GM12864 (cell line): Measurements from ENCODE around the gene PRKG1.

Source experiments
- DNase-seq: peaks from one replicate; pipeline ENCODE4 v3.0.0-alpha.2; 2011; ENCODE audit warnings: low read depth
- H3K4me3 ChIP-seq: 2 replicates; pipeline ENCODE4 v1.5.1; 2011; ENCODE audit warnings: mild to moderate bottlenecking, low read depth, low read length, control low read depth
- TF ChIP-seq, protein P1 (sequence below): IDR thresholded peaks from 2 replicates; pipeline ENCODE4 v1.5.1; 2011; ENCODE audit warnings: low read depth, mild to moderate bottlenecking, moderate library complexity, low read length, control low read depth, inconsistent platforms; ENCODE audit errors: missing control alignments

Gene PRKG1

DNA sequence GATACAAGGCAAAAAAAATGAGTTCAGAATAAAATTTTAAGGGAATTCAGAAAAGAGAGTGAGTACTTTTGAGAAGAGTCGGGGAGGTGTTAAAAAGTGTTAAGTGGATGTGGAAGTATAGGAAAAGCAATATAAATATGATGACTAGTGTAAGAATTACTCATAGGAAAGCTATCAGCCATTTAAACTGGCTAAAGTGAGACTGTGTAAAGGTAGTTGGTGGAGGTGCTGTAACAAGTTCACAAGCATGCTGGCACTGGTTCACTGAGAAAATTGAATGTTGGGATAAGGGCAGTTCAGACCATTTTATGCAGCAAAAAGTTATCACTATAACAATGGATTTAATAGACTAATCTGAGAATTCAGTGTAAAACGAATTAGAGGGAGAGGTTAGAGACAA, 1060.8 kb downstream of the PRKG1 start:
- TF ChIP-seq, protein P1, sequence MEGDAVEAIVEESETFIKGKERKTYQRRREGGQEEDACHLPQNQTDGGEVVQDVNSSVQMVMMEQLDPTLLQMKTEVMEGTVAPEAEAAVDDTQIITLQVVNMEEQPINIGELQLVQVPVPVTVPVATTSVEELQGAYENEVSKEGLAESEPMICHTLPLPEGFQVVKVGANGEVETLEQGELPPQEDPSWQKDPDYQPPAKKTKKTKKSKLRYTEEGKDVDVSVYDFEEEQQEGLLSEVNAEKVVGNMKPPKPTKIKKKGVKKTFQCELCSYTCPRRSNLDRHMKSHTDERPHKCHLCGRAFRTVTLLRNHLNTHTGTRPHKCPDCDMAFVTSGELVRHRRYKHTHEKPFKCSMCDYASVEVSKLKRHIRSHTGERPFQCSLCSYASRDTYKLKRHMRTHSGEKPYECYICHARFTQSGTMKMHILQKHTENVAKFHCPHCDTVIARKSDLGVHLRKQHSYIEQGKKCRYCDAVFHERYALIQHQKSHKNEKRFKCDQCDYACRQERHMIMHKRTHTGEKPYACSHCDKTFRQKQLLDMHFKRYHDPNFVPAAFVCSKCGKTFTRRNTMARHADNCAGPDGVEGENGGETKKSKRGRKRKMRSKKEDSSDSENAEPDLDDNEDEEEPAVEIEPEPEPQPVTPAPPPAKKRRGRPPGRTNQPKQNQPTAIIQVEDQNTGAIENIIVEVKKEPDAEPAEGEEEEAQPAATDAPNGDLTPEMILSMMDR: no peak
- DNase-seq: no peak
- no peak overlapping the region for H3K4me3 ChIP-seq

DNA sequence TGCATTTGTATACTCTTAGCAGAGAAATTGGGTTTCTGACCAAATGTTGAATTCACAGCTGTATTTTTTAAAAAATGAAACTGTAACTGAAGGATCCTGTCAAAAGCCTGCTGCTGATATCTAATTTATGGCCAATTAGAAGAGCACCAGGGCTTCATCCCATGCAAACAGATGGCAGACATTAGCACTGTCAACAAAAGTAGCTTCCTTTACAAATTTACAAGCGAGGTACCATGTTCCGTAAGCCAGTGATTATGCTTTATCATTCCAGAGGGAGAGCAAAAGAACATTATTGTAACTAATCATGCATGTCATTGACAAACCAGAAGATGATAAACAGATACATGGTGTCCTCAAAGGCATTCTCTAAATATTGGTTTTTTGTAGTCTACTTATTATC, 1062.6 kb downstream of the PRKG1 start:
- no peak for DNase-seq

DNA sequence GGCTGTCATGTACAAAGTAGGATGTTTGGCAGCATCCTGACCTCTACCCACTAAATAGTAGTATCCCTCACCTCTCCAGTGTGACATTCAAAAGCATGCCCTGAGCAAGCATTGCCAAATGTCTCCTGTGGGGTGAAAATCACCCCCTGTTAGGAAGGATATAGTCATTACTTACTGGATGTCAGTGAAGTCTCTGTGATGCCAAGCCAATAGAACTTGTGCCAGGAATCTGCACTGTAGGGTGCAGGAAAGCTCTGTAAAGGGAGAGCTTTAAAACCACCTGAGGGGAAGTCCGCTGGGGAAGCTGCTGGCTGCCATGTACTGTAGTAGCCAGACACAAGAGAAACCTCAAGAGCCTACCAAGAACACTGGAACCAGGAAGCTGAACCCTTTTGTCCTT, 1069.1 kb downstream of the PRKG1 start:
- TF ChIP-seq, protein P1: no peak
- H3K4me3 ChIP-seq: no peak overlapping the region
- DNase-seq: no peak

More for the DNA sequence above, 1062.6 kb downstream of the PRKG1 start:
- TF ChIP-seq, protein P1: no peak
- H3K4me3 ChIP-seq: no peak overlapping the region

DNA sequence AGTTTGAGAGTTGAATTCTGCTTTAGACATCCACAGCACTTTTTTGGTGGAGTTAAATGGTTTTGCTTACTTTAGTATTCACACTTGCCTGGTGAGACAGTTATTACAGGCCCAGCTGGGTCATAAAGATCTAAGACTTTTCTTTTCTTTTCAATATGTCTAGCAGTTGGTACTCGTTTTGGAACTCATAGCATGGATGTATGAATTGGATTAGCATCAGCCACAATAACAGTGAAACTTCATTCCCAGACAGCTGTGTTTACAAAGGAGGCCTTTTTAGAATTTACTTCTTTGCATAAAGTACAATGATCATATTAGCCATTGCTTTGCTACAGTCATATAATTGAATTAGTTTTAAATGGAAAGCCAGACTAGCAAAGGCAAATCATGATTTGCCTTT, 1071.3 kb downstream of the PRKG1 start:
- no peak for DNase-seq
- TF ChIP-seq, protein P1: no peak
- H3K4me3 ChIP-seq: no peak overlapping the region

DNA sequence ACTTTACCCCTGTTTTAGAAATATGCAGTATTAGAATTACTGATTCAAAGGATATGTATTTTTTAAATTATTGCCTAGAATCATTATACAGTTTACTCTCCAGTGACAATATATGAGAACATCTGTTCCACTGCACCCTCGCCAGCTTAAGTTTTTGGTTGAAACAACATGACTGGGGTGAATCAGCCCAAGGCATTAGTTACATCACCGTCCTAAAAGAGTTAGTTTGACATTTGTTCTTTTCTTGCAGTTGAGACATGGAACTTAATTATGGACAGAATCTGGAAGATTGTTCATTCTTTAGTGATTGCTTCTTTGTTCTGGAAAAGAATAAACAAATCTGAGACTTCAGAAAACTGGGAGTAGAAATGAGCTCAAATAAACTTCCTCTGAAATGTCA, 1072.5 kb downstream of the PRKG1 start:
- no peak for DNase-seq
- TF ChIP-seq, protein P1: no peak

DNA sequence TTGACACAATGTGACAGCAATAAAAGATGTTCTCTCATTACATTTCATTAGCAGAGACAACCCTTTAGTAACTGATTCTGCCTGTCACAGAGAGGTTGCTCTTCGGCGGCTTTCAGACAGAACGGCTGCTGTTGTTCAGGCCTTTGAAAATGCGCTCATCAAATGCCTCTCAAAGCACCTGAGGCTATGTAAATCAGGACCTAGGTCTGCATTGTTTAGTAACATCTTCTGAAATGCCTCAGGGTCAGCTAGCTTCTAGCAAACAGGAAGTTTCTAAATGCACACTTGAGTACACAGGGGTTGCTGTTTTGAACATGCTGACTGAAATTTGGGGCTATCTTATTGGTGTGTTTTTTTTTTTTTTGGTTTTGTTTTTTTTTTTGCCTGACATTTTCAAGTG, 1096.5 kb downstream of the PRKG1 start:
- H3K4me3 ChIP-seq: no peak overlapping the region
- TF ChIP-seq, protein P1: no peak
- no peak for DNase-seq

More for the DNA sequence above, 1072.5 kb downstream of the PRKG1 start:
- no peak overlapping the region for H3K4me3 ChIP-seq

DNA sequence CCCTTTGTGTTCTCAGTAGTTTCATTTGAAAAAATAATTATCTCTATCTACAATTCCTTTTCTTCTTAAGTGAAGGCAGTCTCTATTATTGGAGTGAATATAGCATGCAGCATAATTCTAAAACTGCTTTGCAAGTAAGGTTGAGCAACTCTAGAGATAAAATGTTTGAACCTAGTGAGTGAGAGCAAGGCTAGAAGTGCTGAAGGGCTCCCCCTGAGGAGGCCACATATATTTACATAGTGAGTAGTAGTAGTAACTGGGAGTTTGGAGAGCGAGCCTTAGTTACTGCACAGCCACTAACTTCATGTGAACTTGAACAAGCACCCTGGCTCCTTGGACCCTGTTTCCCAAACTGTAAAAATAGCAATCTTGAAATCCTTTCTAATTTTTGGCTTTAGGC, 1098.3 kb downstream of the PRKG1 start:
- TF ChIP-seq, protein P1: no peak
- H3K4me3 ChIP-seq: no peak overlapping the region
- no peak for DNase-seq
